GM11168 (cell line): ENCODE measurements around the gene RAP2B.

Source experiments
- in situ Hi-C: fragments of 300-500 bp; cut with MboI; formaldehyde crosslinking; loops from one replicate; pipeline ENCODE4 v1.12.0; 2022; ENCODE audit warnings: low sequenced_read_pairs; ENCODE audit not compliant: unreplicated experiment

RAP2B gene

GRCh38 chr3:153159771-153160397 is 2.1 kb upstream of the RAP2B start:
- in situ Hi-C loops, result loop anchor here (10.0 to 25.0 kb wide), 2 partner anchors 115 to 602 kb away; no protein-coding TSS in a partner anchor

- in situ Hi-C loops, result loop anchor here (10.0 to 25.0 kb wide), 2 partner anchors 116 to 602 kb away; no protein-coding TSS in a partner anchor
Measured at GRCh38 chr3:153160451-153161137, 1.4 kb upstream of the RAP2B start.

GRCh38 chr3:153161138-153161713 is 800 bp upstream of the RAP2B start:
- in situ Hi-C loops, result loop anchor here (10.0 to 25.0 kb wide), 2 partner anchors 116 to 601 kb away; no protein-coding TSS in a partner anchor

GRCh38 chr3:153162513-153163392 is 727 bp downstream of the RAP2B start:
- in situ Hi-C loops, result loop anchor here (10.0 to 25.0 kb wide), 2 partner anchors 118 to 600 kb away; no protein-coding TSS in a partner anchor

GRCh38 chr3:153163393-153163724 is 1.3 kb downstream of the RAP2B start:
- in situ Hi-C loops, result loop anchor here (10.0 to 25.0 kb wide), 2 partner anchors 119 to 599 kb away; no protein-coding TSS in a partner anchor

- in situ Hi-C loops, result loop anchor here (10.0 to 25.0 kb wide), 2 partner anchors 119 to 598 kb away; no protein-coding TSS in a partner anchor
Measured at GRCh38 chr3:153163756-153164550, 1.9 kb downstream of the RAP2B start.

- in situ Hi-C loops, result loop anchor here (10.0 to 25.0 kb wide), 2 partner anchors 120 to 597 kb away; no protein-coding TSS in a partner anchor
Measured at GRCh38 chr3:153165261-153165681, 3.2 kb downstream of the RAP2B start.

GRCh38 chr3:153166206-153166605 is 4.2 kb downstream of the RAP2B start:
- in situ Hi-C loops, result loop anchor here (10.0 to 25.0 kb wide), 2 partner anchors 121 to 596 kb away; no protein-coding TSS in a partner anchor

- in situ Hi-C loops, result loop anchor here (10.0 to 25.0 kb wide), 2 partner anchors 122 to 596 kb away; no protein-coding TSS in a partner anchor
Measured at GRCh38 chr3:153166796-153167195, 4.8 kb downstream of the RAP2B start.

- in situ Hi-C loops, result loop anchor here (10.0 to 25.0 kb wide), 2 partner anchors 125 to 592 kb away; no protein-coding TSS in a partner anchor
Measured at GRCh38 chr3:153169793-153170383, 7.9 kb downstream of the RAP2B start.

- in situ Hi-C loops, result loop anchor here (25.0 kb wide), 1 partner anchor 591 kb away; no protein-coding TSS in a partner anchor
Measured at GRCh38 chr3:153171256-153171655, 9.2 kb downstream of the RAP2B start.

- in situ Hi-C loops, result loop anchor here (25.0 kb wide), 1 partner anchor 590 kb away; no protein-coding TSS in a partner anchor
Measured at GRCh38 chr3:153171918-153172317, 9.9 kb downstream of the RAP2B start.

GRCh38 chr3:153172796-153173757 is 11.1 kb downstream of the RAP2B start:
- in situ Hi-C loops, result loop anchor here (25.0 kb wide), 1 partner anchor 589 kb away; no protein-coding TSS in a partner anchor

- in situ Hi-C loops, result loop anchor here (25.0 kb wide), 1 partner anchor 588 kb away; no protein-coding TSS in a partner anchor
Measured at GRCh38 chr3:153173758-153174516, 11.9 kb downstream of the RAP2B start.

- in situ Hi-C loops, result no loop called here
Measured at GRCh38 chr3:153176197-153176596, 14.2 kb downstream of the RAP2B start.

GRCh38 chr3:153180860-153181372 is 18.9 kb downstream of the RAP2B start:
- in situ Hi-C loops, result no loop called here
